Transverse colon (tissue), 3 donors: ENCODE results near the gene ZNF148.

Source experiments
- CTCF ChIP-seq, 5 experiments: fragments of 200-600 bp in 3 of 5; fragments of 450-650 bp in 2 of 5; sonication (generic) in 3 of 5; IDR thresholded peaks; 1 replicate in 2 of 5; 2 replicates in 3 of 5; pipeline ENCODE4 v1.5.1; 2016 to 2017; ENCODE audit warnings: antibody characterized with exemption in 5 of 5, inconsistent platforms in 3 of 5, mild to moderate bottlenecking in 2 of 5, moderate library complexity in 1 of 5
- EP300 ChIP-seq: sonication (generic); formaldehyde crosslinking; IDR thresholded peaks from one replicate; pipeline ENCODE4 v1.6.1; 2017; ENCODE audit warnings: antibody characterized with exemption, low read depth
- POLR2A ChIP-seq: fragments of 450-650 bp; IDR thresholded peaks from one replicate; pipeline ENCODE4 v1.6.1; 2016; ENCODE audit warnings: antibody characterized with exemption, mild to moderate bottlenecking, moderate library complexity

DNA sequence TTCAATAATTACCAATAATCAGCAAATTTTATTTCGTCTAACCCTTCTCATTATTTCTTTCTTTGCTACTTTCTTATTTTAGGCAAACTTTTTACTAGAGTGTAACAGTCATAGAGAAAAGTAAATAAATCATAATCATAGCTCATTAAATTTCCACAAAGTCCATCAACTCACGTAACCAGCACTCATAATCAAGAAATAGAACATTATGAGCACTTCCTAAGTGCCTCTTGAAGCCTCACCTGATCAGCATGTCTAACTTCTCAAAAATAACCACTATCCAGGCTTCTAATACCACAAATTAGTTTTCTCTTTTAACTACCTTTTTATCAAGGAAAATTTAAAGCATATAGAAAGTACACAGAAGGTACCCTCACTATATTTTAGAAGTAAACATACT lies 124.2 kb downstream of the ZNF148 start:
- TF ChIP-seq POLR2A (no peak), CTCF (IDR thresholded peaks at IDR 0.05) (no peak), EP300 (no peak)
